ENCODE data around the gene OLFML3.

The OLFML3 gene, protein sequence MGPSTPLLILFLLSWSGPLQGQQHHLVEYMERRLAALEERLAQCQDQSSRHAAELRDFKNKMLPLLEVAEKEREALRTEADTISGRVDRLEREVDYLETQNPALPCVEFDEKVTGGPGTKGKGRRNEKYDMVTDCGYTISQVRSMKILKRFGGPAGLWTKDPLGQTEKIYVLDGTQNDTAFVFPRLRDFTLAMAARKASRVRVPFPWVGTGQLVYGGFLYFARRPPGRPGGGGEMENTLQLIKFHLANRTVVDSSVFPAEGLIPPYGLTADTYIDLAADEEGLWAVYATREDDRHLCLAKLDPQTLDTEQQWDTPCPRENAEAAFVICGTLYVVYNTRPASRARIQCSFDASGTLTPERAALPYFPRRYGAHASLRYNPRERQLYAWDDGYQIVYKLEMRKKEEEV

DNA sequence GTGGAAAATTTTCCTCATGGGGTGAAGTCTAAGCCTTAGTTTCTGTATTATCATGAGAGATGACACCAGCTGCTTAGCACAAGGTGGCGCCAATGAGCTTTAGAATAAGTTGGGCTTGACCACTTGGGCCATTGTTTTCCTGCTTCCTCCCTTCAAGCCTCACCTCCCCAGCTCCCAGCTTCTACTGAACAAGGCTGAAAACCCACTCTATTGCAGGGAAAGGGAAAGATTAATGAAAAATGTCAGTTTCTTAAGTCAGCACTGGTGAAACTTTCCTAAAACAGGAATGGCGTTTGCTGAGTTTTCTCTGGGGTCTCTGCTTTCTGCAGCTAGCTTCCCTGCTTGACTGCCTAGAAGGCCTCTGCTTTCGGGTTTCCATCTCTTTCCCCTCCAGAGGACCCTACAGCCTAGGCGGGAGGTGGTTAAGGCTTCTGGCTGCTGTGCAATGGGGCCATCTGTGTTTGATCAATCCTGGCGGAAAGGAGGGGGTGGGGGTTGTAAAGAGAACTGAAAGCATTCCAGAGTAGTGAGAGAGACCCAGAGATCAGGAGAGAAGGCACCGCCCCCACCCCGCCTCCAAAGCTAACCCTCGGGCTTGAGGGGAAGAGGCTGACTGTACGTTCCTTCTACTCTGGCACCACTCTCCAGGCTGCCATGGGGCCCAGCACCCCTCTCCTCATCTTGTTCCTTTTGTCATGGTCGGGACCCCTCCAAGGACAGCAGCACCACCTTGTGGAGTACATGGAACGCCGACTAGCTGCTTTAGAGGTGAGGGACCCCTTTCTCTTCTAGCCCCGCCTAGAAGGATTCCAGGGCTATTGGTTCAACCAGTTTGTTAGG is at the start of gene OLFML3:
Gene OLFML3 (plus strand): TSS at position 612 of the 840 bp plus-strand sequence. CDS start 43 bp downstream, at position 655.
- TF ChIP-seq TEAD4 (IDR thresholded peaks at IDR 0.05) (no peak), RAD21 (IDR thresholded peaks at IDR 0.05; ENCODE audit: low read depth) (peak; percentile 83)

DNA sequence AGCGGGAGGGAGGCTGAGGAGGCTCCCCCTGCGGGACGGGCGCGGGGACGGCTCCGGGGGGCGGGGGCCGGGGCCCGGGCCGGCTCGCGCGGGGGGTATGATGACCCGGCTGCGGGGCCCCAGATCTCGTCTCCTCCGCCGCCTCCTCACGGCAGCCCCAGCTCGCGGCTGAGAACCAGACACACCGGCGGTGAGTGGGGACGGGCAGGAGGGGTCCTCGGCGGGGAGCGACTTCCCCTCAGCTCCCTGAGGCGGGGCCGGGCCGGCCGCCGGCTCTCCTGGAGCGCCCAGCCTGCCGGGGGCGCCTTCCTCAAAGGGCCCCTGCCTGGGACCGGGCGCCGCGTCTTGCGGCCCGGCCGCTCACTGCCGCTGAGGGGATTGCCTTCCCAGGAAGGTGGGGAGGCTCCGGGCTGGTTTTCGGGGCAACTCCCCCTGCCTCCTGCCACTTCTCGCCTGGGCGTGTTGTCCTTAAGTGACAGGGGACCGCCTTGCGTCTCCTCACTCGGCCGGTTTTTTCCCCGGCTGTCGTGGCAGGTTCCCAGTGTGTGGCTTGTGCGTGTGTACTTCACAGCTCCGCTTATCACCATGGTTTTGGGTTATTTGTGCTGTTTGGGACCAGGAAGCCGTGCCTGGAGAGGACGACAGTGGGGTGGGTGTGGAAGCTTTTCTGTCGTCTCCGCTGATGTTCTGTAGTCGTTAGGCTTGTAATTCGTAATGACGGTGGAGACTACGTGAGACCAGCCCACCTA is 49.4 kb upstream of the OLFML3 start:
- TF ChIP-seq TAF1 (IDR thresholded peaks at IDR 0.05; ENCODE audit: low read depth) (no peak; the same call in 1 of the 2 replicates), CEBPB (IDR thresholded peaks at IDR 0.05) (no peak)
- TF ChIP-seq, protein P1, sequence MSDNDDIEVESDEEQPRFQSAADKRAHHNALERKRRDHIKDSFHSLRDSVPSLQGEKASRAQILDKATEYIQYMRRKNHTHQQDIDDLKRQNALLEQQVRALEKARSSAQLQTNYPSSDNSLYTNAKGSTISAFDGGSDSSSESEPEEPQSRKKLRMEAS (IDR thresholded peaks at IDR 0.05), result peak; percentile 36; the same call in 1 of the 2 replicates

DNA sequence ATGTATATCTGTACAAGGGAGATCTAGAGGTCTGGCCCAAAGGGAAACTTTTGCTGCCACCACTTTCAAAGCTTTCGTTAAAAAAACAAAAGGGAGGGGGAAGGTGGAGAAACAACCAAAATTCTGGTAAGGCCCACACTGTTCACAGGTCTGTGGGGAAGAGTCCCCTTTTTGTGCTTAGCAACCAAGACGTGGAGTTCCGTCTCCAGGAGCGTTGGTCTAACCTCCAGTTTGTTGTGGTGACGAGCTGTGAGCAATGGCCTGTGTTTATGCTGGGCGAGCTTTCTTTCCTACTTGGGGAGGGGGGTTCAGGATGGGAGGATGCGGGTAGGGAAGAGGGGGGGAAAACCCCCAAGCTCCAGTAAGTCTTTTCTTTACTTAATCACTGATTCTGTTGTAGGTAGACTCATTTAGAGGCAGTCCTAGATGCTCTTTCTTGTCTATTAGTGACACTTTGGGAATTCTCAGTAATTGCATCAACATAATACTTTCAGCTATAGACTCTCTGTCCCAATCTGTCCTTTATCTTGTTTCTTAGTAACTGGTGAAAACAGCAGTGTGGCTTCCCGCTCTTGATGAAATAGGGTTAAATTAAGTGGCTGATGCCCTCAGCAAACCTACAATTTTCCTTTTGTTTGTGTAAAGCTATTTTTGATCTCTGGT is 48.6 kb upstream of the OLFML3 start:
- TF ChIP-seq, protein P2, sequence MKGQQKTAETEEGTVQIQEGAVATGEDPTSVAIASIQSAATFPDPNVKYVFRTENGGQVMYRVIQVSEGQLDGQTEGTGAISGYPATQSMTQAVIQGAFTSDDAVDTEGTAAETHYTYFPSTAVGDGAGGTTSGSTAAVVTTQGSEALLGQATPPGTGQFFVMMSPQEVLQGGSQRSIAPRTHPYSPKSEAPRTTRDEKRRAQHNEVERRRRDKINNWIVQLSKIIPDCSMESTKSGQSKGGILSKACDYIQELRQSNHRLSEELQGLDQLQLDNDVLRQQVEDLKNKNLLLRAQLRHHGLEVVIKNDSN (IDR thresholded peaks at IDR 0.05), result no peak
- TF ChIP-seq ZBTB7A (IDR thresholded peaks at IDR 0.05; ENCODE audit: low read depth), result no peak
- TF ChIP-seq, protein P1 (IDR thresholded peaks at IDR 0.05), result no peak
- no peak for TF ChIP-seq EP300 (IDR thresholded peaks at IDR 0.05; ENCODE audit: borderline replicate concordance)
- no peak for TF ChIP-seq TCF12 (IDR thresholded peaks at IDR 0.05; ENCODE audit: low read depth)
- TF ChIP-seq CEBPB (IDR thresholded peaks at IDR 0.05), result no peak
- no peak for TF ChIP-seq NFIC (IDR thresholded peaks at IDR 0.05)
- no peak for TF ChIP-seq CREB1 (IDR thresholded peaks at IDR 0.05; ENCODE audit: low read depth)
- TF ChIP-seq RAD21 (IDR thresholded peaks at IDR 0.05; ENCODE audit: low read depth), result no peak
- TF ChIP-seq, protein P3, sequence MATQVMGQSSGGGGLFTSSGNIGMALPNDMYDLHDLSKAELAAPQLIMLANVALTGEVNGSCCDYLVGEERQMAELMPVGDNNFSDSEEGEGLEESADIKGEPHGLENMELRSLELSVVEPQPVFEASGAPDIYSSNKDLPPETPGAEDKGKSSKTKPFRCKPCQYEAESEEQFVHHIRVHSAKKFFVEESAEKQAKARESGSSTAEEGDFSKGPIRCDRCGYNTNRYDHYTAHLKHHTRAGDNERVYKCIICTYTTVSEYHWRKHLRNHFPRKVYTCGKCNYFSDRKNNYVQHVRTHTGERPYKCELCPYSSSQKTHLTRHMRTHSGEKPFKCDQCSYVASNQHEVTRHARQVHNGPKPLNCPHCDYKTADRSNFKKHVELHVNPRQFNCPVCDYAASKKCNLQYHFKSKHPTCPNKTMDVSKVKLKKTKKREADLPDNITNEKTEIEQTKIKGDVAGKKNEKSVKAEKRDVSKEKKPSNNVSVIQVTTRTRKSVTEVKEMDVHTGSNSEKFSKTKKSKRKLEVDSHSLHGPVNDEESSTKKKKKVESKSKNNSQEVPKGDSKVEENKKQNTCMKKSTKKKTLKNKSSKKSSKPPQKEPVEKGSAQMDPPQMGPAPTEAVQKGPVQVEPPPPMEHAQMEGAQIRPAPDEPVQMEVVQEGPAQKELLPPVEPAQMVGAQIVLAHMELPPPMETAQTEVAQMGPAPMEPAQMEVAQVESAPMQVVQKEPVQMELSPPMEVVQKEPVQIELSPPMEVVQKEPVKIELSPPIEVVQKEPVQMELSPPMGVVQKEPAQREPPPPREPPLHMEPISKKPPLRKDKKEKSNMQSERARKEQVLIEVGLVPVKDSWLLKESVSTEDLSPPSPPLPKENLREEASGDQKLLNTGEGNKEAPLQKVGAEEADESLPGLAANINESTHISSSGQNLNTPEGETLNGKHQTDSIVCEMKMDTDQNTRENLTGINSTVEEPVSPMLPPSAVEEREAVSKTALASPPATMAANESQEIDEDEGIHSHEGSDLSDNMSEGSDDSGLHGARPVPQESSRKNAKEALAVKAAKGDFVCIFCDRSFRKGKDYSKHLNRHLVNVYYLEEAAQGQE (IDR thresholded peaks at IDR 0.05; ENCODE audit: low read depth), result no peak
- TF ChIP-seq YY1 (IDR thresholded peaks at IDR 0.05; ENCODE audit: low read depth), result no peak
- no peak for TF ChIP-seq EGR1 (IDR thresholded peaks at IDR 0.05)
- TF ChIP-seq FOXM1 (IDR thresholded peaks at IDR 0.05; ENCODE audit: borderline replicate concordance, low read depth), result no peak
- no peak for TF ChIP-seq TEAD4 (IDR thresholded peaks at IDR 0.05)
- TF ChIP-seq TAF1 (IDR thresholded peaks at IDR 0.05; ENCODE audit: low read depth), result no peak

DNA sequence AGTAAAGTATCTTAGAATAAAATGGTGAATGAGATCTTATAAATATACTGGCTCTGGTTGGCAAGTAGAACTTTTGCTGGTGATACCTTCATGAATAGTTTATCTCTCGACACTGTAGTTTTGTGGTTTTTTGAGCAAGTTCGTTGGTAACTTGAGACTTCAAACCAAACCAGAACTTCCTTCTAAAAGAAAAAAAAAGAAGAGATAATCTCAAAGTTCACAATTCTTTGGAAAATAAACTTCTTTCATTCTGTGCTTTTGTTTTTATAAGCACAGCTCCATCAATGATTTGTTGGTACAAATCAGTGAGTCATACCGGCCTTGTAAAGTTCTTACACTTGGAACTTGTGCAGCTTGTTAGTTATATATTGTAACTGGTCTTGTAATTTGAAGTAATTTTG is 47.8 kb upstream of the OLFML3 start:
- TF ChIP-seq EGR1 (IDR thresholded peaks at IDR 0.05) (no peak), ZBTB7A (IDR thresholded peaks at IDR 0.05; ENCODE audit: low read depth) (no peak), RAD21 (IDR thresholded peaks at IDR 0.05; ENCODE audit: low read depth) (no peak), NFIC (IDR thresholded peaks at IDR 0.05) (no peak), TAF1 (IDR thresholded peaks at IDR 0.05; ENCODE audit: low read depth) (no peak), CEBPB (IDR thresholded peaks at IDR 0.05) (no peak), YY1 (IDR thresholded peaks at IDR 0.05; ENCODE audit: low read depth) (no peak), FOXM1 (IDR thresholded peaks at IDR 0.05; ENCODE audit: borderline replicate concordance, low read depth) (no peak), EP300 (IDR thresholded peaks at IDR 0.05; ENCODE audit: borderline replicate concordance) (no peak), TEAD4 (IDR thresholded peaks at IDR 0.05) (no peak), TCF12 (IDR thresholded peaks at IDR 0.05; ENCODE audit: low read depth) (no peak)
- TF ChIP-seq, protein P1 (IDR thresholded peaks at IDR 0.05), result no peak
- TF ChIP-seq, protein P3 (IDR thresholded peaks at IDR 0.05; ENCODE audit: low read depth), result no peak

DNA sequence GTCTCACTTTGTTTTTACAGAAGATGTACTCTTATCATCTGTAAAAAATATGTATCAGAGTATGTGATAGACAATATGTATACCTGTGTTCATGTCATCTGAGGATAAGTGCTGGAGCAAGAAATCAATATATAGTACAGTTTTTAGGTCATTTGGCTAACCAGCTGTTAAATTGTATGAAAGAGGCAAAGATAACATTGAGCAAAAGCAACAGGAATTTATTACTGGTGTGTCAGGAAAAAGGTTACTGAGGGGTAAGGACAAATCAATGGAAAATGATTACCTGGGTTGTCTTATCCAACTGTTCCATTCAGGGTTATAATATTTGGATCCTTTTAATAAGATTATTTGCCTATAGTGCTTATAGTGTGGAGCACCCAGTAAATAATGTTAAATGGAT is 45.3 kb upstream of the OLFML3 start:
- TF ChIP-seq, protein P3 (IDR thresholded peaks at IDR 0.05; ENCODE audit: low read depth), result no peak
- TF ChIP-seq, protein P1 (IDR thresholded peaks at IDR 0.05), result no peak
- TF ChIP-seq TAF1 (IDR thresholded peaks at IDR 0.05; ENCODE audit: low read depth), result no peak
- TF ChIP-seq YY1 (IDR thresholded peaks at IDR 0.05; ENCODE audit: low read depth), result no peak
- no peak for TF ChIP-seq ZBTB7A (IDR thresholded peaks at IDR 0.05; ENCODE audit: low read depth)
- no peak for TF ChIP-seq CEBPB (IDR thresholded peaks at IDR 0.05)
- no peak for TF ChIP-seq TEAD4 (IDR thresholded peaks at IDR 0.05)
- no peak for TF ChIP-seq NFIC (IDR thresholded peaks at IDR 0.05)
- TF ChIP-seq EP300 (IDR thresholded peaks at IDR 0.05; ENCODE audit: borderline replicate concordance), result no peak
- TF ChIP-seq TCF12 (IDR thresholded peaks at IDR 0.05; ENCODE audit: low read depth), result no peak
- no peak for TF ChIP-seq RAD21 (IDR thresholded peaks at IDR 0.05; ENCODE audit: low read depth)
- TF ChIP-seq, protein P2 (IDR thresholded peaks at IDR 0.05), result no peak
- no peak for TF ChIP-seq CREB1 (IDR thresholded peaks at IDR 0.05; ENCODE audit: low read depth)
- TF ChIP-seq FOXM1 (IDR thresholded peaks at IDR 0.05; ENCODE audit: borderline replicate concordance, low read depth), result no peak
- TF ChIP-seq EGR1 (IDR thresholded peaks at IDR 0.05), result no peak
